ENCODE results near the gene AIFM3. TPM values are rescaled to one million over a fixed set of nuclear protein-coding genes. Genes with fewer than 3 reads are reported as not detected.

The AIFM3 gene
- total RNA-seq, 4 donors from 2014 or later = 0.11 to 2.0 (median 0.80) TPM

GRCh38 chr22:20951932-20952380 is 15.1 kb upstream of the AIFM3 start:
- intact Hi-C loops (cut with DNase I) = no loop called here
- H3K27me3 ChIP-seq = no peaks in the 10 kb centered on the region
- H3K27ac ChIP-seq = no peak overlapping the region
- no peak overlapping the region for H3K4me3 ChIP-seq (replicated peaks in 1 of 3)
- no peaks in the 10 kb centered on the region for H3K9me3 ChIP-seq
- TF ChIP-seq CTCF (IDR thresholded peaks at IDR 0.05) (no peak), POLR2A (IDR thresholded peaks at IDR 0.05) (no peak)
- peaks cover 16 to 20% of the 10 kb centered on the region in 2 donors for H3K36me3 ChIP-seq
- H3K4me1 ChIP-seq = peaks cover 3 to 7% of the 10 kb centered on the region in 2 donors
- no peak for DNase-seq
- WGBS, 2 donors = 89 to 96% methylated on average over 8 of the region's 8 CpGs

- Histone ChIP-seq H3K4me1 (peaks cover 4 to 12% of the 10 kb centered on the region in 2 donors), H3K27ac (no peak overlapping the region), H3K36me3 (peaks cover 16 to 20% of the 10 kb centered on the region in 2 donors), H3K4me3 (replicated peaks in 1 of 3) (no peak overlapping the region), H3K27me3 (no peaks in the 10 kb centered on the region), H3K9me3 (no peaks in the 10 kb centered on the region)
- WGBS, 2 donors = 92 to 93% methylated on average over 13 of the region's 13 CpGs
- intact Hi-C loops (cut with DNase I) = no loop called here
- TF ChIP-seq POLR2A (IDR thresholded peaks at IDR 0.05) (no peak), CTCF (IDR thresholded peaks at IDR 0.05) (no peak)
- DNase-seq = no peak
Measured at GRCh38 chr22:20952544-20953341, 14.3 kb upstream of the AIFM3 start.

- DNase-seq = no peak
- peaks cover 4 to 17% of the 10 kb centered on the region in 2 donors for H3K4me1 ChIP-seq
- H3K36me3 ChIP-seq = peaks cover 16 to 20% of the 10 kb centered on the region in 2 donors
- TF ChIP-seq CTCF (IDR thresholded peaks at IDR 0.05) (no peak), POLR2A (IDR thresholded peaks at IDR 0.05) (no peak)
- WGBS, 2 donors = 74 to 82% methylated on average over 3 of the region's 3 CpGs
- intact Hi-C loops (cut with DNase I) = no loop called here
- H3K9me3 ChIP-seq = no peaks in the 10 kb centered on the region
- H3K27ac ChIP-seq = no peak overlapping the region
- H3K27me3 ChIP-seq = no peaks in the 10 kb centered on the region
- no peak overlapping the region for H3K4me3 ChIP-seq (replicated peaks in 1 of 3)
Measured at GRCh38 chr22:20953342-20953608, 13.8 kb upstream of the AIFM3 start.

GRCh38 chr22:20953668-20954500 is 13.2 kb upstream of the AIFM3 start:
- intact Hi-C loops (cut with DNase I) = no loop called here
- Histone ChIP-seq H3K9me3 (no peaks in the 10 kb centered on the region), H3K4me1 (peaks cover 4 to 19% of the 10 kb centered on the region in 2 donors), H3K4me3 (replicated peaks in 1 of 3) (no peak overlapping the region), H3K27me3 (no peaks in the 10 kb centered on the region), H3K27ac (no peak overlapping the region), H3K36me3 (peaks cover 16 to 20% of the 10 kb centered on the region in 2 donors)
- TF ChIP-seq CTCF (IDR thresholded peaks at IDR 0.05) (no peak), POLR2A (IDR thresholded peaks at IDR 0.05) (no peak)
- DNase-seq = no peak
- 88 to 97% methylated on average over 6 to 7 of the region's 8 CpGs for WGBS, 2 donors

- Histone ChIP-seq H3K27me3 (no peaks in the 10 kb centered on the region), H3K4me3 (replicated peaks in 1 of 3) (no peak overlapping the region), H3K9me3 (no peaks in the 10 kb centered on the region), H3K27ac (no peak overlapping the region), H3K4me1 (peaks cover 4 to 19% of the 10 kb centered on the region in 2 donors), H3K36me3 (peaks cover 13 to 15% of the 10 kb centered on the region in 2 donors)
- intact Hi-C loops (cut with DNase I) = no loop called here
- WGBS, 2 donors = 81 to 87% methylated on average over 7 of the region's 7 CpGs
- DNase-seq = no peak
- no peak for TF ChIP-seq POLR2A (IDR thresholded peaks at IDR 0.05)
- TF ChIP-seq CTCF (IDR thresholded peaks at IDR 0.05) = no peak
Measured at GRCh38 chr22:20955548-20955947, 11.5 kb upstream of the AIFM3 start.

Data from thyroid gland (tissue), 4 donors.